Measurements from ENCODE around the gene PTPRT. TPM values are rescaled to one million over a fixed set of nuclear protein-coding genes. Genes with fewer than 3 reads are reported as not detected.

Gene PTPRT
- polyA plus RNA-seq, 2 of the 4 experiments (the other 2 are of a cell fraction): not detected

DNA sequence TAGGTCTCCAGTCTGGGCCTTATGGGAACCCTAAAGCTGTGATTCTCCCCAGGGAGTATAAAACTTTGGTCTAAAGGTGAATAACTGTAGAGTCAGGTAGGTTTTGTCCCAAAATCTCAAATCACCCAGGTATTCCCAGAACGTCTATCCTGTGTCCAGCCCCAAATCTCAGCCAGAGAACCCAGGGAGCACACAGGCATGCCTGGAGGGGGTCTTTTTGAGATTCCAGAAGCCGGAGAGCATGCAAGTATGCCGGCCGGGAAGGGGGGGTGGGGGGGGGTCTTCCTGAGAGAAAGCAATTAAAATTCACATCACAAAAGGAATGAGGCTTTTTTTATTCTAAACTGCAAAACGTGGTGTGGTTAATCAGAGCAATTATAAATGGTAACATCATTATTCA, 210.0 kb downstream of the PTPRT start:
- no peak for ATAC-seq
- ChIA-PET CTCF (no interaction called here), POLR2A (no interaction called here)
- DNase-seq (ENCODE audit: low read depth in 1 of 2, low spot score in 1 of 2): no peak
- 2% methylated on average over 5 of the region's 5 CpGs for whole genome bisulfite sequencing (ENCODE audit: missing lambda C conversion rate)
- Histone ChIP-seq H3K4me2 (no peak overlapping the region), H3K4me3 (no peak overlapping the region), H3K4me1 (no peaks in the 10 kb centered on the region), H3K9me3 (no peaks in the 10 kb centered on the region), H3K27ac (no peak overlapping the region)
- TF ChIP-seq HEYL (CRISPR knock-in tag; IDR thresholded peaks at IDR 0.05) (no peak), ZC3H11A (IDR thresholded peaks at IDR 0.05) (no peak), CHD4 (IDR thresholded peaks at IDR 0.05; ENCODE audit: borderline replicate concordance) (no peak)
- TF ChIP-seq, protein P1, sequence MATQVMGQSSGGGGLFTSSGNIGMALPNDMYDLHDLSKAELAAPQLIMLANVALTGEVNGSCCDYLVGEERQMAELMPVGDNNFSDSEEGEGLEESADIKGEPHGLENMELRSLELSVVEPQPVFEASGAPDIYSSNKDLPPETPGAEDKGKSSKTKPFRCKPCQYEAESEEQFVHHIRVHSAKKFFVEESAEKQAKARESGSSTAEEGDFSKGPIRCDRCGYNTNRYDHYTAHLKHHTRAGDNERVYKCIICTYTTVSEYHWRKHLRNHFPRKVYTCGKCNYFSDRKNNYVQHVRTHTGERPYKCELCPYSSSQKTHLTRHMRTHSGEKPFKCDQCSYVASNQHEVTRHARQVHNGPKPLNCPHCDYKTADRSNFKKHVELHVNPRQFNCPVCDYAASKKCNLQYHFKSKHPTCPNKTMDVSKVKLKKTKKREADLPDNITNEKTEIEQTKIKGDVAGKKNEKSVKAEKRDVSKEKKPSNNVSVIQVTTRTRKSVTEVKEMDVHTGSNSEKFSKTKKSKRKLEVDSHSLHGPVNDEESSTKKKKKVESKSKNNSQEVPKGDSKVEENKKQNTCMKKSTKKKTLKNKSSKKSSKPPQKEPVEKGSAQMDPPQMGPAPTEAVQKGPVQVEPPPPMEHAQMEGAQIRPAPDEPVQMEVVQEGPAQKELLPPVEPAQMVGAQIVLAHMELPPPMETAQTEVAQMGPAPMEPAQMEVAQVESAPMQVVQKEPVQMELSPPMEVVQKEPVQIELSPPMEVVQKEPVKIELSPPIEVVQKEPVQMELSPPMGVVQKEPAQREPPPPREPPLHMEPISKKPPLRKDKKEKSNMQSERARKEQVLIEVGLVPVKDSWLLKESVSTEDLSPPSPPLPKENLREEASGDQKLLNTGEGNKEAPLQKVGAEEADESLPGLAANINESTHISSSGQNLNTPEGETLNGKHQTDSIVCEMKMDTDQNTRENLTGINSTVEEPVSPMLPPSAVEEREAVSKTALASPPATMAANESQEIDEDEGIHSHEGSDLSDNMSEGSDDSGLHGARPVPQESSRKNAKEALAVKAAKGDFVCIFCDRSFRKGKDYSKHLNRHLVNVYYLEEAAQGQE (IDR thresholded peaks at IDR 0.05): no peak
- FAIRE-seq: no peak

DNA sequence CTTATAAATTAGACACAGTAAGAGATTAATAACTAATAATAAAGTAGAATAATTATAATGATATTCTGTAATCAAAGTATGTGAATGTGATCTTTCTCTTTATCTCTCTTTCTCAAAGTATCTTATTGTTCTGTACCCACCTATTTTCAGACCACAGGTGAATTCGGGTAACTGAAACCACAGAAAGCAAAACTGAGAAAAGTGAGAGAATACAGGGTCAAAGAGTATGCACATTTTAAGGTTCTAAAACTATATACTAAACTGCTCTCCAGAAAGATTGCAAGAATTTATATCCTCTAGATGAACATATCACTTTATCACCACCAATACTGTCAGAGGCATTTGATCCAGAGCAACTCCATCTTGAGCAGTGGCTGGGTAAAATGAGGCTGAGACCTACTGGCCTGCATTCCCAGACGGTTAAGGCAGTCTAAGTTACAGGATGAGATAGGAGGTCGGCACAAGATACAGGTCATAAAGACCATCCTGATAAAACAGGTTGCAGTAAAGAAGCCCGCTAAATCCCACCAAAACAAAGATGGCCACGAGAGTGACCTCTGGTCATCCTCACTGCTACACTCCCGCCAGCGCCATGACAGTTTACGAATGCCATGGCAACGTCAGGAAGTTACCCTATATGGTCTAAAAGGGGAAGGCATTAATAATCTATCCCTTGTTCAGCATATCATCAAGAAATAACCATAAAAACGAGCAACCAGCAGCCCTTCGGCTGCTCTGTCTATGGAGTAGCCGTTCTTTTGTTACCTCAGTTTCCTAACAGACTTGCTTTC, 211.3 kb downstream of the PTPRT start:
- Histone ChIP-seq H3K4me3 (no peak overlapping the region), H3K4me1 (no peaks in the 10 kb centered on the region), H3K27ac (no peak overlapping the region), H3K4me2 (no peak overlapping the region), H3K9me3 (no peaks in the 10 kb centered on the region)
- WGBS (ENCODE audit: missing lambda C conversion rate): 11% methylated on average over 12 of the region's 12 CpGs
- DNase-seq (ENCODE audit: low read depth in 1 of 2, low spot score in 1 of 2) (no peak), ATAC-seq (no peak), FAIRE-seq (no peak)
- ChIA-PET CTCF (no interaction called here), POLR2A (no interaction called here)
- TF ChIP-seq, protein P2, sequence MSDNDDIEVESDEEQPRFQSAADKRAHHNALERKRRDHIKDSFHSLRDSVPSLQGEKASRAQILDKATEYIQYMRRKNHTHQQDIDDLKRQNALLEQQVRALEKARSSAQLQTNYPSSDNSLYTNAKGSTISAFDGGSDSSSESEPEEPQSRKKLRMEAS (IDR thresholded peaks at IDR 0.05): no peak
- TF ChIP-seq POLR2A (IDR thresholded peaks at IDR 0.05; ENCODE audit: low read length) (no peak), NPAS2 (CRISPR knock-in tag; IDR thresholded peaks at IDR 0.05; ENCODE audit: borderline replicate concordance) (no peak), FOSL2 (IDR thresholded peaks at IDR 0.05) (no peak), FOSL2 (CRISPR knock-in tag; IDR thresholded peaks at IDR 0.05) (no peak), ESRRA (IDR thresholded peaks at IDR 0.05; ENCODE audit: borderline replicate concordance, low read length) (no peak), EHMT2 (IDR thresholded peaks at IDR 0.05; ENCODE audit: low read depth) (no peak), MAZ (IDR thresholded peaks at IDR 0.05; ENCODE audit: borderline replicate concordance, low read depth, low read length) (no peak), TFCP2L1 (CRISPR knock-in tag; IDR thresholded peaks at IDR 0.05) (no peak), RCOR1 (IDR thresholded peaks at IDR 0.05; ENCODE audit: low read depth, low read length) (no peak), SREBF2 (IDR thresholded peaks at IDR 0.05) (no peak)
- TF ChIP-seq, protein P3, sequence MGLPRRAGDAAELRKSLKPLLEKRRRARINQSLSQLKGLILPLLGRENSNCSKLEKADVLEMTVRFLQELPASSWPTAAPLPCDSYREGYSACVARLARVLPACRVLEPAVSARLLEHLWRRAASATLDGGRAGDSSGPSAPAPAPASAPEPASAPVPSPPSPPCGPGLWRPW (IDR thresholded peaks at IDR 0.05): no peak
- TF ChIP-seq, protein P1 (IDR thresholded peaks at IDR 0.05): no peak
- TF ChIP-seq, protein P4, sequence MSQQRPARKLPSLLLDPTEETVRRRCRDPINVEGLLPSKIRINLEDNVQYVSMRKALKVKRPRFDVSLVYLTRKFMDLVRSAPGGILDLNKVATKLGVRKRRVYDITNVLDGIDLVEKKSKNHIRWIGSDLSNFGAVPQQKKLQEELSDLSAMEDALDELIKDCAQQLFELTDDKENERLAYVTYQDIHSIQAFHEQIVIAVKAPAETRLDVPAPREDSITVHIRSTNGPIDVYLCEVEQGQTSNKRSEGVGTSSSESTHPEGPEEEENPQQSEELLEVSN (IDR thresholded peaks at IDR 0.05; ENCODE audit: borderline replicate concordance, low read depth): no peak
- TF ChIP-seq, protein P5, sequence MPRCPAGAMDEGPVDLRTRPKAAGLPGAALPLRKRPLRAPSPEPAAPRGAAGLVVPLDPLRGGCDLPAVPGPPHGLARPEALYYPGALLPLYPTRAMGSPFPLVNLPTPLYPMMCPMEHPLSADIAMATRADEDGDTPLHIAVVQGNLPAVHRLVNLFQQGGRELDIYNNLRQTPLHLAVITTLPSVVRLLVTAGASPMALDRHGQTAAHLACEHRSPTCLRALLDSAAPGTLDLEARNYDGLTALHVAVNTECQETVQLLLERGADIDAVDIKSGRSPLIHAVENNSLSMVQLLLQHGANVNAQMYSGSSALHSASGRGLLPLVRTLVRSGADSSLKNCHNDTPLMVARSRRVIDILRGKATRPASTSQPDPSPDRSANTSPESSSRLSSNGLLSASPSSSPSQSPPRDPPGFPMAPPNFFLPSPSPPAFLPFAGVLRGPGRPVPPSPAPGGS (IDR thresholded peaks at IDR 0.05): no peak

All from A549 (cell line).